Panc1 (cell line): ENCODE data around the gene TMEM91. TPM values are rescaled to one million over a fixed set of nuclear protein-coding genes. Genes with fewer than 3 reads are reported as not detected.

Experiments
- ATAC-seq: fragments of 200-7000 bp; cut with Tn5 transposase; 2 replicates; pipeline ENCODE4 v1.9.1; 2020; ENCODE audit warnings: mild to moderate bottlenecking, moderate library complexity
- BruUV-seq: library from RNA; stranded (reverse); fragments of 400-500 nt; replicated peaks from 2 replicates; lab custom pipeline; 2021; lab: Mats Ljungman, UMichigan
- CTCF ChIA-PET: fragments of 300-600 bp; sonication (Branson Sonifier 250); formaldehyde crosslinking; loops from one replicate; lab custom pipeline; 2022; ENCODE audit warnings: antibody characterized with exemption; lab: Charles Lee
- POLR2A ChIA-PET: fragments of 300-600 bp; sonication (Branson Sonifier 250); formaldehyde crosslinking; loops from one replicate; lab custom pipeline; 2022; ENCODE audit warnings: antibody characterized with exemption; lab: Charles Lee
- DNase-seq: peaks from one replicate; pipeline ENCODE4 v3.0.0-alpha.2; 2010; ENCODE audit warnings: low read depth, low spot score
- H3K27ac ChIP-seq: 2 replicates; pipeline ENCODE4 v1.5.1; 2011; ENCODE audit warnings: mild to moderate bottlenecking, low read length, inconsistent platforms
- H3K27me3 ChIP-seq: fragments of 200-500 bp; sonication (Bioruptor generic); 2 replicates; pipeline ENCODE4 v1.6.0; 2014; ENCODE audit warnings: low read length, inconsistent platforms; ENCODE audit not compliant: control insufficient read depth, insufficient read depth
- H3K36me3 ChIP-seq: fragments of 200-500 bp; sonication (Bioruptor generic); 2 replicates; pipeline ENCODE4 v1.5.1; 2014; ENCODE audit warnings: inconsistent platforms, mild to moderate bottlenecking, low read length, moderate library complexity; ENCODE audit not compliant: control insufficient read depth, insufficient read depth
- H3K4me1 ChIP-seq: 2 replicates; pipeline ENCODE4 v1.5.1; 2011; ENCODE audit warnings: inconsistent platforms, mild to moderate bottlenecking, low read length, moderate library complexity; ENCODE audit not compliant: control insufficient read depth, insufficient read depth
- H3K4me3 ChIP-seq, 2 experiments: 2 replicates each; pipeline ENCODE4 v1.5.1; 2011 to 2012; ENCODE audit warnings: low read depth in 2 of 2, low read length in 2 of 2, mild to moderate bottlenecking in 2 of 2, inconsistent platforms in 1 of 2, moderate library complexity in 1 of 2
- H3K9me3 ChIP-seq: fragments of 200-500 bp; sonication (Bioruptor generic); 2 replicates; pipeline ENCODE4 v1.5.1; 2014; ENCODE audit warnings: low read depth, mild to moderate bottlenecking, inconsistent platforms, low read length, moderate library complexity; ENCODE audit not compliant: control insufficient read depth, insufficient read depth
- POLR2AphosphoS5 ChIP-seq: IDR thresholded peaks from 2 replicates; pipeline ENCODE4 v1.6.1; 2012; ENCODE audit warnings: mild to moderate bottlenecking, low read depth, low read length, moderate library complexity
- SIN3A ChIP-seq: IDR thresholded peaks from 2 replicates; pipeline ENCODE4 v1.6.1; 2012; ENCODE audit warnings: low read depth, mild to moderate bottlenecking, low read length, moderate library complexity, borderline replicate concordance; ENCODE audit not compliant: insufficient read depth
- TCF7L2 ChIP-seq: IDR thresholded peaks from 2 replicates; pipeline ENCODE4 v1.6.1; 2011; ENCODE audit warnings: mild to moderate bottlenecking, low read depth, low read length, inconsistent platforms
- in situ Hi-C: cut with HindIII; loops from 2 replicates; pipeline ENCODE4 v1.10.0; 2016; ENCODE audit warnings: low sequenced_read_pairs, low pct_unique_long_range_greater_than_20kb
- intact Hi-C: fragments of 100-400 bp; cut with micrococcal nuclease; formaldehyde crosslinking; loops from one replicate; pipeline ENCODE4 v1.10.0; 2022; ENCODE audit not compliant: unreplicated experiment
- total RNA-seq: library from RNA; stranded (reverse); gene quantifications from one replicate; pipeline ENCODE4 v1.2.1, GENCODE V29; 2021; ENCODE audit not compliant: unreplicated experiment
- TF ChIP-seq, protein P1 (sequence below): fragments of 450-650 bp; IDR thresholded peaks from 2 replicates; pipeline ENCODE4 v1.5.1; 2017; ENCODE audit warnings: mild to moderate bottlenecking
- TF ChIP-seq, protein P2 (sequence below), 2 experiments: IDR thresholded peaks; 2 replicates each; pipeline ENCODE4 v1.6.1; 2011 to 2012; ENCODE audit warnings: low read depth in 2 of 2, control low read depth in 1 of 2, low read length in 1 of 2, mild to moderate bottlenecking in 1 of 2, moderate library complexity in 1 of 2; ENCODE audit not compliant: insufficient read depth in 1 of 2

Gene TMEM91
- total RNA-seq, 1 experiment from 2014 or later: 4.4 TPM

DNA sequence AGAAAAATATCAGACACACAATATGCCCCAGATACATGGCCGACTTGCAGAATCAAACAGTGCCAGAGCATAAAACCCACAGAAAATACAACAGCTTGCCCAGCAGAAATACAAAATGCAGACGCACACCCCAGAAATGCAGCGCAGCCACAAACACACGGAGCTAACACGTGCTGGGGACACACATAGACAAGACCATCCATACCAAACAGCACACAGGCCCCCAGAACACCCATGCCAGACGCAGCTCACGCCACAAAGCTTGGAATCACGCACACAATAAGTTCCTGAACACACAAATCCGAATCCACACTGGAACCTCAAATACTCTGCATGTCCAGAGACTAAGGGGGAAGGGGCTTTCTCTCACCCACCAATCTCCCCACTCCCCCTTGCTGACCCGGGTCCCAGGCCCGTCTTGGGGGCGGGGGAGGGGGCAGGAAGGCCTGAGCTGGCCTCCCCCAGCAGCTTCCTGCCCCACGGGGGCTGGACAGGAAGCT is 49.2 kb upstream of the TMEM91 start:
- no peaks in the 10 kb centered on the region for H3K36me3 ChIP-seq
- POLR2A ChIA-PET: interaction anchor here (0.6 kb wide), 1 partner anchor 63 kb away, joined by 3 read pairs; no protein-coding TSS in a partner anchor
- no peak for TF ChIP-seq TCF7L2
- in situ Hi-C loops: no loop called here
- H3K27me3 ChIP-seq: no peaks in the 10 kb centered on the region
- H3K4me1 ChIP-seq: peaks cover 49% of the 10 kb centered on the region
- intact Hi-C loops: no loop called here
- DNase-seq: no peak
- ATAC-seq: no peak
- H3K9me3 ChIP-seq: no peaks in the 10 kb centered on the region
- H3K27ac ChIP-seq: peak overlapping the region; percentile 32
- no TSS peak for BruUV-seq
- H3K4me3 ChIP-seq: no peak overlapping the region
- CTCF ChIA-PET: interaction anchor here (0.5 kb wide), 1 partner anchor 123 kb away, joined by 6 read pairs; no protein-coding TSS in a partner anchor

DNA sequence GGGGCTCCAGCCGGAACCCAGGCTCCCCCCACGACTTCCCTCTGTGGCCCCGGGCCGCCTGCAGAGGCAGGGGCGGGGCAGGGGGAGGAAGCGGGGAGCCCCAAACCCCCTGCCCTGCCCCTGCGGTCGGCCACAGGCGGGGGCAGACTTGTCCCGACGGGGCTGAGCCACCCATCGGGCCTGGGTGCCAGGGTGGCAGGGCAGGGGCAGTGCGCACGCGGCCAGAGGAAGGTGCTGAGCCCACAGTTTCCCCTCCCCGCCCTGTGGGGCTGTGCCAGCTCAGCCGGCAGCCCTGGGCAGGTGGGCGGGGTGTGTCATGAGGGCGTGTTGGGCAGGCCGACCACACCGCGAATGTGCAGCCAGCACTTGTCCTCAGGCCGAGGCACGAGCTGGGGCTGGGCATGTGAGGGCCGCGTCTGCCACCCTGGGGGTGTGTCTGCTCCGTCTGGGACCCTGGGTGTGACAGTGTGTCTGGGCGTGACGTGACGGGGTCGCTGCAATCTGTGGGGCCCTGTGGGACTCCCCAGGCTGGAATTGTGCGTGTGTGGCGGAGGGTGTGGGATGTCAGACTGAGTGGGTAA is 48.7 kb upstream of the TMEM91 start:
- no peak for TF ChIP-seq SIN3A
- no TSS peak for BruUV-seq
- Histone ChIP-seq H3K36me3 (no peaks in the 10 kb centered on the region), H3K27me3 (no peaks in the 10 kb centered on the region), H3K4me3 (no peak overlapping the region), H3K4me1 (peaks cover 43% of the 10 kb centered on the region), H3K9me3 (no peaks in the 10 kb centered on the region), H3K27ac (peak overlapping the region; percentile 32; the same call in 1 of the 2 replicates)
- POLR2A ChIA-PET: interaction anchor here (0.6 kb wide), 1 partner anchor 64 kb away, joined by 3 read pairs; no protein-coding TSS in a partner anchor
- in situ Hi-C loops: no loop called here
- intact Hi-C loops: no loop called here
- CTCF ChIA-PET: interaction anchor here (0.5 kb wide), 1 partner anchor 123 kb away, joined by 6 read pairs; no protein-coding TSS in a partner anchor
- no peak for DNase-seq
- ATAC-seq: no peak

DNA sequence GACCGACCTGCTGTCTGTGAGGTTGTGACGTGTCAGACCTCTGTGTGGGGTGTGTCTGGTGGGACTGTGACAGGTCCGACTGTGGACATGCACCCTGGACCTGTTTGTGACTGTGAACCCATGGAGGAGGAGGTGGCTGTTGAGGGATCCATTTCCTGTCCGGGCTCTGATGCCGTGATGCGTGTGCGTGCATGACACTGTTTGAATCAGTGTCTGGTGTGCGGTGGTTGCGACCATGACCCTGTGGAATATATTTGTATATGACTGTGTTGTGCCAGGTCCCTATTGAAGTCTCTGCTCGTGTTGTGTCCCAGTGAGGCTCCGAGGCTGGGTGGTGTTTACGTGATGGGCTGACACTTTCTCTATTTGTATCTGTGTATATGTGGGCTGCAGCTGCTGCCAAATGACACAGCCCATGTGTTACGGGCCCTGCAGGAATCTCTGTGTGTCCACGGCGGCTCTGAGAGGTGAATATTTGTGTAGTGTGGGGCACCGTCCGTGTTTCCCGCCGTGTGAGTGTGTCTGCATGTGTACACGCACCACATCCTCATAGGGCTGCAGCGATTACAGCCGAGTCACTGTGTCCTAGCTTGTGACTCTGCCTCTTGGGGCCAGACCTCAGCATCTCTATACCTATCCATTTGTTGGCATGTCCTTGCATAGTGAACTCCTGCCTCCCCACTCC is 48.0 kb upstream of the TMEM91 start:
- H3K4me3 ChIP-seq: no peak overlapping the region
- ChIA-PET CTCF (interaction anchor here (0.7 kb wide), 1 partner anchor 376 kb away, joined by 5 read pairs; no protein-coding TSS in a partner anchor), POLR2A (no interaction called here)
- H3K9me3 ChIP-seq: no peaks in the 10 kb centered on the region
- peaks cover 37% of the 10 kb centered on the region for H3K4me1 ChIP-seq
- intact Hi-C loops (no loop called here), in situ Hi-C loops (no loop called here)
- ATAC-seq (no peak), DNase-seq (no peak)
- BruUV-seq: no TSS peak
- TF ChIP-seq, protein P1, sequence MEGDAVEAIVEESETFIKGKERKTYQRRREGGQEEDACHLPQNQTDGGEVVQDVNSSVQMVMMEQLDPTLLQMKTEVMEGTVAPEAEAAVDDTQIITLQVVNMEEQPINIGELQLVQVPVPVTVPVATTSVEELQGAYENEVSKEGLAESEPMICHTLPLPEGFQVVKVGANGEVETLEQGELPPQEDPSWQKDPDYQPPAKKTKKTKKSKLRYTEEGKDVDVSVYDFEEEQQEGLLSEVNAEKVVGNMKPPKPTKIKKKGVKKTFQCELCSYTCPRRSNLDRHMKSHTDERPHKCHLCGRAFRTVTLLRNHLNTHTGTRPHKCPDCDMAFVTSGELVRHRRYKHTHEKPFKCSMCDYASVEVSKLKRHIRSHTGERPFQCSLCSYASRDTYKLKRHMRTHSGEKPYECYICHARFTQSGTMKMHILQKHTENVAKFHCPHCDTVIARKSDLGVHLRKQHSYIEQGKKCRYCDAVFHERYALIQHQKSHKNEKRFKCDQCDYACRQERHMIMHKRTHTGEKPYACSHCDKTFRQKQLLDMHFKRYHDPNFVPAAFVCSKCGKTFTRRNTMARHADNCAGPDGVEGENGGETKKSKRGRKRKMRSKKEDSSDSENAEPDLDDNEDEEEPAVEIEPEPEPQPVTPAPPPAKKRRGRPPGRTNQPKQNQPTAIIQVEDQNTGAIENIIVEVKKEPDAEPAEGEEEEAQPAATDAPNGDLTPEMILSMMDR: no peak
- no peak for TF ChIP-seq SIN3A
- TF ChIP-seq POLR2AphosphoS5: no peak
- TF ChIP-seq, protein P2, sequence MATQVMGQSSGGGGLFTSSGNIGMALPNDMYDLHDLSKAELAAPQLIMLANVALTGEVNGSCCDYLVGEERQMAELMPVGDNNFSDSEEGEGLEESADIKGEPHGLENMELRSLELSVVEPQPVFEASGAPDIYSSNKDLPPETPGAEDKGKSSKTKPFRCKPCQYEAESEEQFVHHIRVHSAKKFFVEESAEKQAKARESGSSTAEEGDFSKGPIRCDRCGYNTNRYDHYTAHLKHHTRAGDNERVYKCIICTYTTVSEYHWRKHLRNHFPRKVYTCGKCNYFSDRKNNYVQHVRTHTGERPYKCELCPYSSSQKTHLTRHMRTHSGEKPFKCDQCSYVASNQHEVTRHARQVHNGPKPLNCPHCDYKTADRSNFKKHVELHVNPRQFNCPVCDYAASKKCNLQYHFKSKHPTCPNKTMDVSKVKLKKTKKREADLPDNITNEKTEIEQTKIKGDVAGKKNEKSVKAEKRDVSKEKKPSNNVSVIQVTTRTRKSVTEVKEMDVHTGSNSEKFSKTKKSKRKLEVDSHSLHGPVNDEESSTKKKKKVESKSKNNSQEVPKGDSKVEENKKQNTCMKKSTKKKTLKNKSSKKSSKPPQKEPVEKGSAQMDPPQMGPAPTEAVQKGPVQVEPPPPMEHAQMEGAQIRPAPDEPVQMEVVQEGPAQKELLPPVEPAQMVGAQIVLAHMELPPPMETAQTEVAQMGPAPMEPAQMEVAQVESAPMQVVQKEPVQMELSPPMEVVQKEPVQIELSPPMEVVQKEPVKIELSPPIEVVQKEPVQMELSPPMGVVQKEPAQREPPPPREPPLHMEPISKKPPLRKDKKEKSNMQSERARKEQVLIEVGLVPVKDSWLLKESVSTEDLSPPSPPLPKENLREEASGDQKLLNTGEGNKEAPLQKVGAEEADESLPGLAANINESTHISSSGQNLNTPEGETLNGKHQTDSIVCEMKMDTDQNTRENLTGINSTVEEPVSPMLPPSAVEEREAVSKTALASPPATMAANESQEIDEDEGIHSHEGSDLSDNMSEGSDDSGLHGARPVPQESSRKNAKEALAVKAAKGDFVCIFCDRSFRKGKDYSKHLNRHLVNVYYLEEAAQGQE (IDR thresholded peaks at IDR 0.05; ENCODE audit: insufficient read depth in 1 of 2, low read depth in 2 of 2, low read length in 1 of 2): no peak
- no peak for TF ChIP-seq TCF7L2
- H3K27me3 ChIP-seq: no peaks in the 10 kb centered on the region
- H3K27ac ChIP-seq: no peak overlapping the region
- no peaks in the 10 kb centered on the region for H3K36me3 ChIP-seq
